AG04450 (cell line): ENCODE results near the gene CEBPB. TPM values are rescaled to one million over a fixed set of nuclear protein-coding genes. Genes with fewer than 3 reads are reported as not detected.
"Not testable (repeated sequence)": the region's sequence is repeated elsewhere in the genome, so short reads cannot be mapped to it uniquely, and the experiment has no call there.

Experiments used
- CTCF ChIA-PET: fragments of 300-600, 350-600 bp; formaldehyde crosslinking; extraction: SDS; loops from one replicate; lab custom pipeline; 2022; ENCODE audit warnings: antibody characterized with exemption, inconsistent platforms; lab: Charles Lee
- POLR2A ChIA-PET: fragments of 350-600 bp; formaldehyde crosslinking; extraction: SDS; loops from one replicate; lab custom pipeline; 2021; ENCODE audit warnings: antibody characterized with exemption, inconsistent platforms; lab: Yijun Ruan, JAX
- DNase-seq: peaks from one replicate; pipeline ENCODE4 v3.0.0-alpha.2; 2011; ENCODE audit warnings: low read depth, low spot score
- H3K27ac ChIP-seq: one replicate; pipeline ENCODE4 v1.5.1; 2012; ENCODE audit warnings: low read depth, low read length, control low read depth
- H3K27me3 ChIP-seq: one replicate; pipeline ENCODE4 v1.6.0; 2012; ENCODE audit warnings: low read length; ENCODE audit not compliant: control insufficient read depth, insufficient read depth
- H3K4me3 ChIP-seq: 2 replicates; pipeline ENCODE4 v1.5.1; 2011; ENCODE audit warnings: mild to moderate bottlenecking, low read depth, low read length, control low read depth
- H3K9me3 ChIP-seq: 2 replicates; pipeline ENCODE4 v1.5.1; 2012; ENCODE audit warnings: low read length; ENCODE audit not compliant: control insufficient read depth, insufficient read depth
- CTCF ChIP-seq: IDR thresholded peaks from 2 replicates; pipeline ENCODE4 v1.5.1; 2011; ENCODE audit warnings: low read depth, low read length, control low read depth, inconsistent platforms
- polyA plus RNA-seq: library from polyadenylated mRNA; depleted of rRNA; stranded (reverse); fragments of >200 nt; gene quantifications from 2 replicates; pipeline ENCODE4 v1.2.3, GENCODE V29; 2011

The CEBPB gene
- polyA plus RNA-seq, 1 experiment, result 19.1 TPM

GRCh38 chr20:50175938-50176933 lies 14.4 kb upstream of the CEBPB start:
- Histone ChIP-seq H3K4me3 (no peak overlapping the region), H3K27ac (no peak overlapping the region), H3K27me3 (no peaks in the 10 kb centered on the region), H3K9me3 (no peaks in the 10 kb centered on the region)
- TF ChIP-seq CTCF, result no peak
- CTCF ChIA-PET, result interaction anchor here (0.7 to 1.4 kb wide), 6 partner anchors 10 to 618 kb away, joined by 3 to 6 read pairs (median 4); no protein-coding TSS in a partner anchor
- POLR2A ChIA-PET, result interaction anchor here (0.6 kb wide), 1 partner anchor 369 kb away, joined by 3 read pairs; no protein-coding TSS in a partner anchor
- DNase-seq, result no peak

- not testable (repeated sequence) for H3K27me3 ChIP-seq, H3K4me3 ChIP-seq, H3K27ac ChIP-seq, DNase-seq, H3K9me3 ChIP-seq
- ChIA-PET CTCF (interaction anchor here (0.6 to 2.2 kb wide), 39 partner anchors 10 to 612 kb away, joined by 3 to 19 read pairs (median 4); no protein-coding TSS in a partner anchor), POLR2A (interaction anchor here (0.7 to 1.0 kb wide), 2 partner anchors 58 to 287 kb away, joined by 3 to 7 read pairs; no protein-coding TSS in a partner anchor)
These were observed 12.0 kb upstream of the CEBPB start for GRCh38 chr20:50178672-50179071.

DNA sequence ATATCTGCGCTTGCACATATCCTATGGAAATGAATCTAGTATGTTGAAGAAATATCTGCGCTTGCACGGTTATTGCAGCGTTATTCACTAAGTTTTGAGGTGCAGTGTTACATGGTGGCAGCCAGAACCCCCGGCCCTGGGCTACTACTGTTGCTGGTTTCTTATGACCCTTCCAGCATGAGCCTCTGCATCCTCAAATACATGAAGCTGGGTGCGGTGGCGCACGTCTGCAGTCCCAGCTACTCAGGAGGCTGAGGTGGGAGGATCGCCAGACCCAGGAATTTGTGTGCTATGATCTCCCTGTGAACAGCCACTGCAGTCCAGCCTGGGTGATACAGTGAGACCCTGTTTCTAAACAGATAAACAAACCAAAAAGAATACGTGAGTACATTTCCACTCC lies 9.3 kb upstream of the CEBPB start:
- Histone ChIP-seq H3K9me3 (no peaks in the 10 kb centered on the region), H3K27ac (no peak overlapping the region), H3K27me3 (no peaks in the 10 kb centered on the region), H3K4me3 (no peak overlapping the region)
- POLR2A ChIA-PET, result no interaction called here
- CTCF ChIA-PET, result interaction anchor here (1.1 to 1.4 kb wide), 2 partner anchors 202 to 284 kb away, joined by 3 to 6 read pairs; no protein-coding TSS in a partner anchor
- TF ChIP-seq CTCF, result no peak
- no peak for DNase-seq

DNA sequence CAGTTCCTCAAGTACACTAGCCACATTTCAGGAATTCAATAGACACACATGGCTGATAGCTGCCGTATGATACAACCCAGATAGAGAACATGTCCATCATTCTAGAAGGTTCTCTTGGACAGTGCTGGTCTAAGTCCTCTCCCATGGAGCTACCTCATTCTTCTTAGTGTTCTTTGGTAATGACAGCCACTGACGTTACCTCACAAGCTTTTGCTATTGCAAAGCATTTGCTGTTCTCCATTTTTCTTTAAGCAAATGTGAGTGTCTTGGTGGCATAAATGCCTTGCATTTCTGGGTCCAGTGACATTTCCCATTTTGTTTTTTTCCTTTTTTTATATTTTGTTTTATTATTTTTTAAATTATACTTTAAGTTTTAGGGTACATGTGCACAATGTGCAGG lies 8.3 kb upstream of the CEBPB start:
- H3K9me3 ChIP-seq, result no peaks in the 10 kb centered on the region
- TF ChIP-seq CTCF, result no peak
- H3K27me3 ChIP-seq, result no peaks in the 10 kb centered on the region
- CTCF ChIA-PET, result interaction anchor here (0.9 to 1.8 kb wide), 5 partner anchors 66 to 283 kb away, joined by 3 to 6 read pairs (median 5); no protein-coding TSS in a partner anchor
- no peak overlapping the region for H3K27ac ChIP-seq
- no peak for DNase-seq
- H3K4me3 ChIP-seq, result no peak overlapping the region
- POLR2A ChIA-PET, result interaction anchor here (0.7 kb wide), 1 partner anchor 66 kb away, joined by 4 read pairs; no protein-coding TSS in a partner anchor

DNA sequence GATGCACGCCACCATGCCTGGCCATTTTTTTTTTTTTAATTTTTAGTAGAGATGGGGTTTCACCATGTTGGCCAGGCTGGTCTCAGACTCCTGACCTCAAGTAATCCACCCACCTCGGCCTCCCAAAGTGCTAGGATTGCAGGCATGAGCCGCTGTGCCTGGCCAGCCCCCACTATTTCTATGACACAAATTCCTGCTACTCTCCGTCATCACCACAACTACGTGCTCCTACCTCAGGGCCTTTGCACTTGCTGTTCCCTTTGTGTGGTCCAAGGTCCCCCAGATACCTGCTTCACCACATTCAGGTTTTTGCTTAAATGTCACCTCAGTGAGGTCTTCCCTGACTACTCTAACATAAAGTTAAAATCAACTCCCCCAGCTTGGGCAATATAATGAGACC lies 5.2 kb upstream of the CEBPB start:
- H3K9me3 ChIP-seq, result no peaks in the 10 kb centered on the region
- DNase-seq, result no peak
- H3K27me3 ChIP-seq, result no peaks in the 10 kb centered on the region
- ChIA-PET POLR2A (no interaction called here), CTCF (interaction anchor here (0.6 to 1.8 kb wide), 13 partner anchors 16 to 564 kb away, joined by 3 to 6 read pairs (median 4); no protein-coding TSS in a partner anchor)
- H3K27ac ChIP-seq, result no peak overlapping the region
- TF ChIP-seq CTCF, result no peak
- H3K4me3 ChIP-seq, result no peak overlapping the region
